GM18508 (cell line): ENCODE measurements around the gene BDH2.
A peak's percentile ranks its signal among the peaks of the same experiment; 100 is the strongest.

Experiments used
- ATAC-seq: cut with Tn5 transposase; IDR thresholded peaks from one replicate; pipeline ENCODE4 v1.9.1; 2021; ENCODE audit warnings: moderate number of reproducible peaks; ENCODE audit not compliant: insufficient read depth, unreplicated experiment

BDH2 gene

DNA sequence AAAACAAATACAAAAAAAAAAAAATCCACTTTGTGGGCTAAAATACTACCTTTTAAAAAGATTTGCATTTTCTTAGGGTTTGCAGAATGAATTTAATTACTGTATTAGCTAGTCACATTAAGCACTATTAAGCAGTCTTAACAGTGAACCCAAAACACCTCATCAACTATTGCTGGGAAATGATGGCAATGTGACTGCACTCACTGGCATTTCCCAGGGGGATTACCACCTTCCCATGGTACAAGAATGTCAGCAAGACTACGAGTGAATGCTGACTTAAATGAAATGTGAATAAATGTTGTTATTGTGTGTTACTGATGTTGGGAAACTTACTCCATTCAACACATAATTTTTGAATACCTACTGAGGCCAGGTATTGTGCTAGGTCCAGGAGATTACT, 13.1 kb downstream of the BDH2 start:
- no peak for ATAC-seq

- no peak for ATAC-seq
Observed at GRCh38 chr4:103085555-103086196, 14.0 kb downstream of the BDH2 start.

- ATAC-seq, result no peak
Observed at GRCh38 chr4:103079621-103080020, 20.0 kb downstream of the BDH2 start.

- peak; percentile 16 for ATAC-seq
Observed at GRCh38 chr4:103076747-103077347, 22.8 kb downstream of the BDH2 start, which contains the start of gene SLC9B2. Gene SLC9B2 (minus strand): TSS chr4:103076761. CDS start chr4:103067550, 9,211 bp downstream.

- ATAC-seq, result peak; percentile 31
Observed at GRCh38 chr4:103075894-103076746, 23.5 kb downstream of the BDH2 start.

DNA sequence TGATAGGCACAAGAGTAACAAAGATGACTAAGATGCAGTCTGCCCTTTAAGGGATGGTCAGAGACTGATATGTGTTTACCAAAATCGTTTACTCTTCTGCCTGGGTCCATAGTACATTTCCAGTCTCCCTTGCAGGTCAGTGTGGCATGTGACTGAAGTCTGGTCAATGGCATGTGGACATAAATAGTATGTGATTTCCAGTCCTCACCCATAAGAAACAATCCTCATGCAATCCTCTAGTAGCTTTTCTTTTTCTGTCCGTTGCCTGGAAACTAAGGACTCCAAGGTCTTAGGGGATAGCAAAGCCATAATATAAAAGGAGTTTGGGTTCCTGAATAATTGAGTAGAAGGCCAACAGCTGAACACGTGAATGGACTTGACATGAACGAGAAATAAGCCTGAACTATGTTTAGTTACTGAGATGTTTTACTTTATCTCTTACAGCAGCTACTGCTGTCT, 24.2 kb downstream of the BDH2 start:
- peak; percentile 1 for ATAC-seq

DNA sequence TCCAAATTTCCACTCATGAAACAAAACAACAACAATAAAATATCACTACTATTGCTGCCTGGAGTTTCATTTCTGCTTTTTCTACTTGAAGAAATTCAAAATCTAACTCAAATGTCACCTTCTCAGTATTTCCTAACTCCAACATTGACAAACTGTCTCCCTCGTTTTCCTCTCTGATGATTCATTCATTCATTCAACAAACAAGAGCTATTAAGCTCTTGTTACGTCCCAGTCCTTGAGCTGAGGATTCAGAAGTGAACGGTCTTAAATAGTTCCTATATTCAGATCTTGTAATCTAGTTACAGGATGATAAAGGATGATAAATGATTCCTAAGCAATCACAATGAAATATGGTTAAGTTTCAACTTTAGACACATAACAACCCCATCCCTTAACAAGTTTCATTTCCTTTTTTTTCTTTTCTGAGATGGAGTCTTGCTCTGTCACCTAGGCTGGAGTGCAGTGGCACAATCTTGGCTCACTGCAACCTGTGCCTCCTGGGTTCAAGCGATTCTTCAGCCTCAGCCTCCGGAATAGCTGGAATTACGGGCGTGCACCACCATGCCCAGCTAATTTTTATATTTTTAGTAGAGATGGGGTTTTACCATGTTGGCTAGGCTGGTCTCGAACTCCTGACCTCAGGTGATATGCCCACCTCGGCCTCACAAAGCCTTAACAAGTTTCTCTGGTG, 24.7 kb downstream of the BDH2 start:
- ATAC-seq, result peak; percentile 34

DNA sequence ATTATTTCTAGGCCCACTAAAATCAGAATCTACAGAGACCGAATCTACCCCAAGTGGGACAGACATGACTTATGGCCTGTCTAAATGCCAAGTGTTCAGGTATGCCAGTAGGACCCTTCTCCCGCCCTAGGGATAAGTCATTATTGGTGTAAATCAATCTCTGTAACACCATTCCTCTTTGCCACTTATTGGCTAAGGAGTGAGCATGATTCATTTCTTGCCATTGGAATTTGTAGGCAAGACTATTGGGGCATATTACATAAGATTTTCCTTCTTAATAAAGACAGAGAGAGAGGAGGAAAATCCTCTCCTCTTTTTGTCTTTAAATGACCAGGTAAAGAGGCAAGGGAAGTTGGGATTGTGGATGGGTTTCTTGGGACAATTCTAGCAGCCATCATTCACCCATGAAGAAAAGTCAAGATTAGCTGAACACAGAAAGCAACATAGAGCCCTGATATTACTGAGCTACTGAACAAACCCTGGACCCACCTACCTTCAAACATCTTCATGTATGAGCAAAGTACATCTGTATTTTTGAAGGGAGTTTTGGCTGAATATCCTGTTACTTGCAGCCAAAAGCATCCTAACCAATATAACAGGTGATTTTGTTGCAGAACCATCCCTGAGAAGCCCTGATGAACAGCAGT, 25.7 kb downstream of the BDH2 start:
- no peak for ATAC-seq

GRCh38 chr4:103067841-103068547, 31.6 kb downstream of the BDH2 start:
- no peak for ATAC-seq

GRCh38 chr4:103060453-103061148, 39.0 kb downstream of the BDH2 start:
- ATAC-seq, result no peak

GRCh38 chr4:103054030-103054429, 45.6 kb downstream of the BDH2 start:
- no peak for ATAC-seq

DNA sequence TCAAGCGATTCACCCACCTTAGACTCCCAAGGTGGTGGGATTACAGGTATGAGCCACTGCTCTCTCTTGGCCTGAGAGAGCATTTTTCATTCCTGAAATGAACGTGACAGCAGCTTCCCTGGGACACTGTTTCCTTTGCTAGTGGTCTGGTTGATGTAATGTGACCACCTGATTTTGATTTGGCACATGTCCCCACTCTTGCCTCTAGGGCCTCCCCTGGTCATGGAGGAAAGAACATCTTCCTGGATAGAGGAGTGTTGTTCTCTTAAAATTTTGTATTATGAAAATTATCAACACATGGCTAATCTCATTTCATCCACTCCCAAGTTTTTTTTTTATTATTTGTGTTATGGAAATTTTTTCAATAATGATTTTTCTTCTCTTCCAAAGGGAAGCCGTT, 46.9 kb downstream of the BDH2 start:
- no peak for ATAC-seq

- ATAC-seq, result no peak
Observed at GRCh38 chr4:103052145-103052544, 47.5 kb downstream of the BDH2 start.

GRCh38 chr4:103050736-103051436, 48.7 kb downstream of the BDH2 start:
- no peak for ATAC-seq

DNA sequence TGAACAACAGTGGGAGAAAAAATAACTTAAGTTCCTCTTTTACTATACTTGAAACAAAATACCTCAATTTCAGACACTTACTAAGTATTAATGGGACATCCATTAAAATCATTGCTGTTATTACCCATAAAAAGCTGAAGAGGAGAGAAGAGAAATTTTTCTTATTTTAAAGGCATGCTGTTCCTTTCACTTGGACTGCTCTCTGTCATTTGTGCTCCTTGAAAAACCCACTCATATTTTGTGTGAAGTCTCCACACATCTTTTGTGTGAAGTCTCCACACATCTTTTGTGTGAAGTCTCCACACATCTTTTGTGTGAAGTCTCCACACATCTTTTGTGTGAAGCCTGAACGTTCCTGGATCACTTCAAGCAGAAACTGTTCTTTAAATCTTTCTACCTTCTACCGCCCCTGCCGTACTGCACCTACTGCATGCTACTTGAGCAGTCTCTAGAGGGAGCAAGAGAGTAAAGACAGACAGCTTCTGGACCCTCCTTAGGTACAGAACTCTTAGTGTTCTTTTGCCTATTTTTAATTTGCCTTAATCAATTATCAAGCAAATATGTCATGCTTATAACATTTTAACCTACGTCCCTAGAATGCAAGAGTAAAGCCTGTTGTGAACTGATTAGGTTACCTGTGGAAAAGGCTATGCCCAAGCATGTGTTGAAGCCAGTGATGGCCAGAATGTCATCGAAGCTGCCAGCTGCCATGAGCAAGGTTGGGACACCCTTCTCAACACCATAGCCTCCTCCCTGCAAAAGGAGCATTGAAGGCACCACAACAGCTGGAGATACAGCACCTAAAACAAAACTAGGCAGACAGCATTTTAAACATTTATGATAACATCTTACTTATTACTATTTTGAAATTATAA, 53.0 kb downstream of the BDH2 start:
- ATAC-seq, result peak; percentile 92

DNA sequence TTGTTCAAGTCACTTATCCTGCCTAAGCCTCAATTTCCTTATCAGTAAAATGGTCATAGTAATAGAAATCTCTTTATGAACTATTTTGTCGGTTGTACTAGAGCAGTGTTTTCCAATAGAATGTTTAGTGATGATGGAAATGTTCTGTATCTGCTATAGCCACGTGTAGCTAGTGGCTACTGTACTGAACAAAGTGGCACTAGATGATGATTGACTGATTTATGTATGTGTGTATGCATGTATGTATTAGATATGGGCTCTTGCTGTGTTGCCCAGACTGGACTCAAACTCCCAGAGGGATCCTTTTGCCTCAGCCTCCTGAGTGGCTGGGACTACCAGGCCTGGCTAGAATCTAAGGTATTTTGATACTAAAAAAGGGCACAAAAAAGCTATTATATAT, 55.5 kb downstream of the BDH2 start:
- no peak for ATAC-seq

DNA sequence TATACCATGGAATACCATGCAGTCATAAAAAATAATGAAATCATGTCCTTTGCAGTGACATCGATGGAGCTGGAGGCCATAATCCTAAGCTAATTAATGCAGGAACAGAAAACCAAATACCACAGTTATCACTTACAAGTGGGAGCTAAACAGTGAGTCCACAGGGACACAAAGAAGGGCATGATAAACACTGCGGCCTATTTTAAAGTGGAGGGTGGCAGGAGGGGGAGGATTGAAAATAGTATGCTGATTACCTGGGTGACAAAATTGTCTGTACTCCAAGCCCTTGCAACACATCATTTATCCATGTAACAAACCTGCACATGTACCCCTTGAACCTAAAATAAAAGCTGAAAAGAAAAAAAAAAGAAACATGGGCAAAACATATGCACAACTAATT, 63.5 kb downstream of the BDH2 start:
- no peak for ATAC-seq
